Fibroblast of villous mesenchyme (primary cell): Measurements from ENCODE around the gene CENPV. TPM values are rescaled to one million over a fixed set of nuclear protein-coding genes. Genes with fewer than 3 reads are reported as not detected.
A peak's percentile ranks its signal among the peaks of the same experiment; 100 is the strongest.

Source experiments
- DNase-seq: peaks from one replicate; pipeline ENCODE4 v3.0.0-alpha.2; 2010; ENCODE audit warnings: low read depth
- H3K4me3 ChIP-seq: 2 replicates; pipeline ENCODE4 v1.5.1; 2011; ENCODE audit warnings: low read depth, mild to moderate bottlenecking, low read length
- total RNA-seq: library from RNA; depleted of rRNA; stranded (reverse); fragments of >200 nt; gene quantifications from 2 replicates; pipeline ENCODE4 v1.2.3, GENCODE V29; 2012
- TF ChIP-seq, protein P1 (sequence below): IDR thresholded peaks from 2 replicates; pipeline ENCODE4 v1.5.1; 2012; ENCODE audit warnings: low read depth, mild to moderate bottlenecking, low read length; ENCODE audit not compliant: insufficient read depth

The CENPV gene
- total RNA-seq, 1 donor: 20.3 TPM

GRCh38 chr17:16377941-16378341 lies 24.7 kb upstream of the CENPV start:
- TF ChIP-seq, protein P1, sequence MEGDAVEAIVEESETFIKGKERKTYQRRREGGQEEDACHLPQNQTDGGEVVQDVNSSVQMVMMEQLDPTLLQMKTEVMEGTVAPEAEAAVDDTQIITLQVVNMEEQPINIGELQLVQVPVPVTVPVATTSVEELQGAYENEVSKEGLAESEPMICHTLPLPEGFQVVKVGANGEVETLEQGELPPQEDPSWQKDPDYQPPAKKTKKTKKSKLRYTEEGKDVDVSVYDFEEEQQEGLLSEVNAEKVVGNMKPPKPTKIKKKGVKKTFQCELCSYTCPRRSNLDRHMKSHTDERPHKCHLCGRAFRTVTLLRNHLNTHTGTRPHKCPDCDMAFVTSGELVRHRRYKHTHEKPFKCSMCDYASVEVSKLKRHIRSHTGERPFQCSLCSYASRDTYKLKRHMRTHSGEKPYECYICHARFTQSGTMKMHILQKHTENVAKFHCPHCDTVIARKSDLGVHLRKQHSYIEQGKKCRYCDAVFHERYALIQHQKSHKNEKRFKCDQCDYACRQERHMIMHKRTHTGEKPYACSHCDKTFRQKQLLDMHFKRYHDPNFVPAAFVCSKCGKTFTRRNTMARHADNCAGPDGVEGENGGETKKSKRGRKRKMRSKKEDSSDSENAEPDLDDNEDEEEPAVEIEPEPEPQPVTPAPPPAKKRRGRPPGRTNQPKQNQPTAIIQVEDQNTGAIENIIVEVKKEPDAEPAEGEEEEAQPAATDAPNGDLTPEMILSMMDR: no peak
- DNase-seq: peak; percentile 29
- H3K4me3 ChIP-seq: no peak overlapping the region

DNA sequence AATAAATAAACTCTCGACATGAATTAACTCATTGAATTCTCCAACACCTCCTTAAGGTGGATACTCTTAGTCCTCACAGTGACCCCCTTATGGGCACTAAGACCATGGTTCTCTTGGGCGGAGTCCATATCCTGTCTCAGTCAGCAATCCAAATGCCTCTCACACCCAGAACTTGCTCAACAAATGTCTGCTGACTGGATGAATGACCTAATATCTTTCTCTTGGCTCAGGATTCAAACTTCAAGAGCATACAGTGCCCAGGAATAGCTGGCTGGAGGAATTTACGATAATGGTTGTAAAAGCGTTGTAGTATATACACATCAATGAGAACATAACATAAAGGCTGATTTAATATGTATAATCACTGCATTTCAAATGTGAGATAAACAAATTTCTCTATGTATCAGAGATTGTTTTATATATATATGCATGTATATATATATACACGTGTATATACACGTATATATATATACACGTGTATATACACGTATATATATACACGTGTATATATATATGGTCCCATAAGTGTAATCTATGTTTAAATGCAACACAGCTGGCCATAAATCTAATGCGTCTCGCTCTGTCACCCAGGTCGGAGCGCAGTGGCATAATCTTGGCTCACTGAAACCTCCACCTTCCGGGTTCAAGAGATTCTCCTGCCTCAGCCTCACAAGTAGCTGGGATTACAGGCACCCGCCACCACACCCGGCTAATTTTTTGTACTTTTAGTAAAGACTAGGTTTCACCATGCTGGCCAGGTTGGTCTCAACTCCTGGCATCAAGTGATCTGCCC lies 21.1 kb upstream of the CENPV start:
- DNase-seq: peak; percentile 92
- TF ChIP-seq, protein P1: no peak
- H3K4me3 ChIP-seq: no peak overlapping the region

GRCh38 chr17:16371742-16372141 lies 18.5 kb upstream of the CENPV start:
- DNase-seq: peak; percentile 77
- no peak overlapping the region for H3K4me3 ChIP-seq
- TF ChIP-seq, protein P1: no peak

GRCh38 chr17:16364625-16365024 lies 11.4 kb upstream of the CENPV start:
- no peak overlapping the region for H3K4me3 ChIP-seq
- no peak for DNase-seq
- TF ChIP-seq, protein P1: no peak

DNA sequence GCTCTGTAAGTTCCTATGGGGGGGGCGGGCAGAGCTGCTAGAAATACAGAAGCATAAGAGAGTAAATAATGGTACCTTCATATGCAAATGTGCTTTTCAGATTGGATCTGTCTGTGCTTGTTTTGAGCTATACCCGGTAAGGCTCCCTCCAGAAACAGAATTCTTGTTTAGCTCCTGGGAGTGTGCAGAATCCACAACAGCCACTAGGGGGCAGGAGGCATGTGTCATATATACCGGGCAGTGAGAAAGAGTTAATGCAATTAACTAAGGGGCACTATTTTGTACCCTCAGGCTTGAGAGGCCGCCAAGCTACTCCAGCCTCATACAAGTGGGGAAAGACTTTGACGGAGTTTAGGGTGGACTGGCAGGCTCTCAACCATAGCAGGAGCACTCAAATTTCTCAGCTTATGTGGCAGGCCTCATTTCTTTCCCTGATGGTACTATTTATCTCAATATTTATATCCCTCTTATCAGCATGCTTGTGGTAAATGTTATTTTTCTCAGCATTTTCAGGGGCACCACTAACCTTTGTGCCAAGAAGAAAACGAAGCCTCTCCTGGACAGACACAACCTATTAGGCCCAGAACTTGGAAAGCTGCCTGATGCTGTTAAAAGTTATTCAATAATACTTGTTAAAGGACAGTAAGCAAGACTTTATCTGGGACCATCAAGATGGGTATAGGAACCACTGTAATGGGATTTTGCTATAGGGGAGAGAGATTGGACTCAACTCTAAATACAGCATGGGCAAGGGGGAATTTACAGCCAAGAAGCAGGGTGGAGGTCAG lies 10.7 kb upstream of the CENPV start:
- TF ChIP-seq, protein P1: peak; percentile 95
- peak; percentile 80 for DNase-seq
- H3K4me3 ChIP-seq: no peak overlapping the region

GRCh38 chr17:16361874-16362273 lies 8.6 kb upstream of the CENPV start:
- DNase-seq: no peak
- TF ChIP-seq, protein P1: no peak
- H3K4me3 ChIP-seq: no peak overlapping the region
